ENCODE measurements around the gene MYEF2.

MYEF2 gene

DNA sequence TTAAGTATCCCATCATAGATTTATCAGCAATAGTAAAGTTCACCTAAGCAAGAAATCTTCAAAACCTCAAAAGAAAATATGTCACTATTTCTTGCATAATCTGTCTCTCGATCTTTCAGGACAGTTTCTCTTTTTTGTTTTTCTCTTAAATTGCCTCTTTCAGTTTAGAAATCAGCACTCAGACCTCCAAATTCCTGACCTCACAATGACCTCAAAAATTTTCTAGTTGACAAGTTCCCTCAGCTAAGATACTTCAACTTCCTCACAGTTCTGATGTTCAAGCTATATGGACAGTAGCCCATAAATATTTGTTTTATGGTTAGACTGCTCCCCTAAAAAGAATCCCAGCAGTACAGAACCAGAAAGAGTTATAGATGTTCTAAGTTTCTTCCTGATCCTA, 33.2 kb downstream of the MYEF2 start:
- ATAC-seq: no peak; the same call in 2 of the 3 replicates
- no peak for TF ChIP-seq PPARA (CRISPR knock-in tag; IDR thresholded peaks at IDR 0.05; ENCODE audit: borderline replicate concordance)
- TF ChIP-seq ZC3H10 (CRISPR knock-in tag; IDR thresholded peaks at IDR 0.05): no peak
- TF ChIP-seq ISL1 (CRISPR knock-in tag; IDR thresholded peaks at IDR 0.05): peak; percentile 13; the same call in 1 of the 2 replicates

DNA sequence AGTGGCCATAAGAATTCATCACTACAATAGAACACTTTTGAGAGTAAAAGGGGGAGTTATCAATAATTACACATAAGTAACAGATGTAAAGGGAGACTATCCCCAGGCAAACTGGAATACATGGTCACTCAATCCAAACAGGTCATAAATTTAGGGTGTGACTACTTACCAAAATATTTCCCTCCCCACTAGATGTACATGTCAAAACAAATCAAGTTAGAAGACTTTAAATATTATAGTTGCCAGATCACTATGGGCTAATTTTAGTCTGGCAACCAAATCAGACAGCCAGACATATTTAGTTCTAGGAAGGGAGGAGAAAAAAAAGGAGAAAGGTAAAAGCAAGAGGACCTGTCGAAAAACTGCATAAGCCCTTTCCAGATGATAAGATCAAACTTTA, 34.2 kb downstream of the MYEF2 start:
- TF ChIP-seq TCF4 (CRISPR knock-in tag; IDR thresholded peaks at IDR 0.05; ENCODE audit: borderline replicate concordance) (no peak), ISL1 (CRISPR knock-in tag; IDR thresholded peaks at IDR 0.05) (peak; percentile 28; the same call in 1 of the 2 replicates)
- TF ChIP-seq, protein P1, sequence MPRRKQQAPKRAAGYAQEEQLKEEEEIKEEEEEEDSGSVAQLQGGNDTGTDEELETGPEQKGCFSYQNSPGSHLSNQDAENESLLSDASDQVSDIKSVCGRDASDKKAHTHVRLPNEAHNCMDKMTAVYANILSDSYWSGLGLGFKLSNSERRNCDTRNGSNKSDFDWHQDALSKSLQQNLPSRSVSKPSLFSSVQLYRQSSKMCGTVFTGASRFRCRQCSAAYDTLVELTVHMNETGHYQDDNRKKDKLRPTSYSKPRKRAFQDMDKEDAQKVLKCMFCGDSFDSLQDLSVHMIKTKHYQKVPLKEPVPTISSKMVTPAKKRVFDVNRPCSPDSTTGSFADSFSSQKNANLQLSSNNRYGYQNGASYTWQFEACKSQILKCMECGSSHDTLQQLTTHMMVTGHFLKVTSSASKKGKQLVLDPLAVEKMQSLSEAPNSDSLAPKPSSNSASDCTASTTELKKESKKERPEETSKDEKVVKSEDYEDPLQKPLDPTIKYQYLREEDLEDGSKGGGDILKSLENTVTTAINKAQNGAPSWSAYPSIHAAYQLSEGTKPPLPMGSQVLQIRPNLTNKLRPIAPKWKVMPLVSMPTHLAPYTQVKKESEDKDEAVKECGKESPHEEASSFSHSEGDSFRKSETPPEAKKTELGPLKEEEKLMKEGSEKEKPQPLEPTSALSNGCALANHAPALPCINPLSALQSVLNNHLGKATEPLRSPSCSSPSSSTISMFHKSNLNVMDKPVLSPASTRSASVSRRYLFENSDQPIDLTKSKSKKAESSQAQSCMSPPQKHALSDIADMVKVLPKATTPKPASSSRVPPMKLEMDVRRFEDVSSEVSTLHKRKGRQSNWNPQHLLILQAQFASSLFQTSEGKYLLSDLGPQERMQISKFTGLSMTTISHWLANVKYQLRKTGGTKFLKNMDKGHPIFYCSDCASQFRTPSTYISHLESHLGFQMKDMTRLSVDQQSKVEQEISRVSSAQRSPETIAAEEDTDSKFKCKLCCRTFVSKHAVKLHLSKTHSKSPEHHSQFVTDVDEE (CRISPR knock-in tag; IDR thresholded peaks at IDR 0.05): no peak
- peak; percentile 76 for ATAC-seq

DNA sequence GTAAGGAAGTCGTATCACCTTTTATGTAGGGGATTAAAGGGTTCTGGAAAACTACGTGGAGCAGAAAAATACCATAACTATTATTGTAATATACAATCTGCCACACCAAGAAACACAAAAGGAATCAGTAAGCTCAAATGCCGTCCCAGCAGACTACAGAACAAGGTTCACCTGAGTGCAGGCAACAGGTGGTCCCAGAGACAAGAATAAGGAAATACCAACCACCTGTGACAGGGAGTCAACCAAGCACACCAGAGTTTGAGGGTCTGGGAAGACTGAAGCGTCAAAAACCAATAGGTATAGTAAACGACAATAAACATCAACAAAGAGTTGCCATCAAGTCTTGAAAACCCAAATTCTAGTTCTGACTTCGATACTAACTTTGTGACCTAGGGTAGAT, 45.2 kb downstream of the MYEF2 start:
- ATAC-seq: no peak
- TF ChIP-seq ZNF8 (CRISPR knock-in tag; IDR thresholded peaks at IDR 0.05) (no peak), RARB (CRISPR knock-in tag; IDR thresholded peaks at IDR 0.05) (no peak), OSR1 (CRISPR knock-in tag; IDR thresholded peaks at IDR 0.05) (no peak), ISL1 (CRISPR knock-in tag; IDR thresholded peaks at IDR 0.05) (no peak), CSDC2 (CRISPR knock-in tag; IDR thresholded peaks at IDR 0.05) (no peak), ARNTL (CRISPR knock-in tag; IDR thresholded peaks at IDR 0.05; ENCODE audit: borderline replicate concordance, low read depth) (no peak), PPARA (CRISPR knock-in tag; IDR thresholded peaks at IDR 0.05; ENCODE audit: borderline replicate concordance) (no peak), ZFP30 (CRISPR knock-in tag; IDR thresholded peaks at IDR 0.05) (no peak), TOX (CRISPR knock-in tag; IDR thresholded peaks at IDR 0.05; ENCODE audit: borderline replicate concordance) (no peak), ZFP3 (CRISPR knock-in tag; IDR thresholded peaks at IDR 0.05) (no peak), ESRRG (CRISPR knock-in tag; IDR thresholded peaks at IDR 0.05) (no peak), ZC3H10 (CRISPR knock-in tag; IDR thresholded peaks at IDR 0.05) (no peak), BACH2 (CRISPR knock-in tag; IDR thresholded peaks at IDR 0.05; ENCODE audit: borderline replicate concordance) (no peak)
- TF ChIP-seq, protein P2, sequence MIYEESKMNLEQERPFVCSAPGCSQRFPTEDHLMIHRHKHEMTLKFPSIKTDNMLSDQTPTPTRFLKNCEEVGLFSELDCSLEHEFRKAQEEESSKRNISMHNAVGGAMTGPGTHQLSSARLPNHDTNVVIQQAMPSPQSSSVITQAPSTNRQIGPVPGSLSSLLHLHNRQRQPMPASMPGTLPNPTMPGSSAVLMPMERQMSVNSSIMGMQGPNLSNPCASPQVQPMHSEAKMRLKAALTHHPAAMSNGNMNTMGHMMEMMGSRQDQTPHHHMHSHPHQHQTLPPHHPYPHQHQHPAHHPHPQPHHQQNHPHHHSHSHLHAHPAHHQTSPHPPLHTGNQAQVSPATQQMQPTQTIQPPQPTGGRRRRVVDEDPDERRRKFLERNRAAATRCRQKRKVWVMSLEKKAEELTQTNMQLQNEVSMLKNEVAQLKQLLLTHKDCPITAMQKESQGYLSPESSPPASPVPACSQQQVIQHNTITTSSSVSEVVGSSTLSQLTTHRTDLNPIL (CRISPR knock-in tag; IDR thresholded peaks at IDR 0.05; ENCODE audit: low read depth): no peak
- TF ChIP-seq, protein P1 (CRISPR knock-in tag; IDR thresholded peaks at IDR 0.05): no peak
- TF ChIP-seq, protein P3, sequence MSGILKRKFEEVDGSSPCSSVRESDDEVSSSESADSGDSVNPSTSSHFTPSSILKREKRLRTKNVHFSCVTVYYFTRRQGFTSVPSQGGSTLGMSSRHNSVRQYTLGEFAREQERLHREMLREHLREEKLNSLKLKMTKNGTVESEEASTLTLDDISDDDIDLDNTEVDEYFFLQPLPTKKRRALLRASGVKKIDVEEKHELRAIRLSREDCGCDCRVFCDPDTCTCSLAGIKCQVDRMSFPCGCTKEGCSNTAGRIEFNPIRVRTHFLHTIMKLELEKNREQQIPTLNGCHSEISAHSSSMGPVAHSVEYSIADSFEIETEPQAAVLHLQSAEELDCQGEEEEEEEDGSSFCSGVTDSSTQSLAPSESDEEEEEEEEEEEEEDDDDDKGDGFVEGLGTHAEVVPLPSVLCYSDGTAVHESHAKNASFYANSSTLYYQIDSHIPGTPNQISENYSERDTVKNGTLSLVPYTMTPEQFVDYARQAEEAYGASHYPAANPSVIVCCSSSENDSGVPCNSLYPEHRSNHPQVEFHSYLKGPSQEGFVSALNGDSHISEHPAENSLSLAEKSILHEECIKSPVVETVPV (CRISPR knock-in tag; IDR thresholded peaks at IDR 0.05): no peak

DNA sequence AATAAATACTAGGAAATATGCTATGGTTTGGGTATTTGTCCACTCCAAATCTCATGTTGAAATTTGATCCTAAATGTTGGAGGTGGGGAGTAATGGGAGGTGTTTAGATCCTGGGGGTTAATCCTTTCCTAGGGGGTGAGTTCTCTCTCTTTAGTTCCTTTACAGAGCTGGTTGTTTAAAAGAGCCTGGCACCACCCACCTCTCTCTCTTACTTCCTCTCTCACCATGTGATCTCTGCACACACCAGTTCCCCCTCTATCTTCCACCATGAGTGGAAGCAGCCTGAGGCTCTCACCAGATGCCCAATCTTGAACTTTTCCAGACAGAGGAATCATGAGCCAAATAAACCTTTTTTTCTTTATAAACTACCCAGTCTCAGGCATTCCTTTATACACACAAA, 46.8 kb downstream of the MYEF2 start:
- TF ChIP-seq CSDC2 (CRISPR knock-in tag; IDR thresholded peaks at IDR 0.05) (no peak), ZNF565 (CRISPR knock-in tag; conservative IDR thresholded peaks at IDR 0.05; ENCODE audit: low read depth) (no peak)
- TF ChIP-seq, protein P4, sequence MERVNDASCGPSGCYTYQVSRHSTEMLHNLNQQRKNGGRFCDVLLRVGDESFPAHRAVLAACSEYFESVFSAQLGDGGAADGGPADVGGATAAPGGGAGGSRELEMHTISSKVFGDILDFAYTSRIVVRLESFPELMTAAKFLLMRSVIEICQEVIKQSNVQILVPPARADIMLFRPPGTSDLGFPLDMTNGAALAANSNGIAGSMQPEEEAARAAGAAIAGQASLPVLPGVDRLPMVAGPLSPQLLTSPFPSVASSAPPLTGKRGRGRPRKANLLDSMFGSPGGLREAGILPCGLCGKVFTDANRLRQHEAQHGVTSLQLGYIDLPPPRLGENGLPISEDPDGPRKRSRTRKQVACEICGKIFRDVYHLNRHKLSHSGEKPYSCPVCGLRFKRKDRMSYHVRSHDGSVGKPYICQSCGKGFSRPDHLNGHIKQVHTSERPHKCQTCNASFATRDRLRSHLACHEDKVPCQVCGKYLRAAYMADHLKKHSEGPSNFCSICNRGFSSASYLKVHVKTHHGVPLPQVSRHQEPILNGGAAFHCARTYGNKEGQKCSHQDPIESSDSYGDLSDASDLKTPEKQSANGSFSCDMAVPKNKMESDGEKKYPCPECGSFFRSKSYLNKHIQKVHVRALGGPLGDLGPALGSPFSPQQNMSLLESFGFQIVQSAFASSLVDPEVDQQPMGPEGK (CRISPR knock-in tag; IDR thresholded peaks at IDR 0.05; ENCODE audit: borderline replicate concordance): no peak
- no peak for ATAC-seq

Data from SK-N-SH treated with all-trans-retinoic acid at 6 μM for 48 hours (cell line).